Activated naive CD8-positive, alpha-beta T cell treated with anti-CD3 and anti-CD28 coated beads for 36 hours (primary cell): ENCODE results near the gene LAGE3. TPM values are rescaled to one million over a fixed set of nuclear protein-coding genes. Genes with fewer than 3 reads are reported as not detected.
A peak's percentile ranks its signal among the peaks of the same experiment; 100 is the strongest.

Experiments
- DNase-seq: peaks from one replicate; pipeline ENCODE4 v3.0.0; 2021
- H3K27ac Mint-ChIP-seq: one replicate; pipeline ENCODE4 v1.8.0; 2022; ENCODE audit warnings: mild to moderate bottlenecking, moderate library complexity, mixed read lengths
- H3K27me3 Mint-ChIP-seq: one replicate; pipeline ENCODE4 v1.8.0; 2022; ENCODE audit warnings: mild to moderate bottlenecking, mixed read lengths
- H3K36me3 Mint-ChIP-seq: one replicate; pipeline ENCODE4 v1.8.0; 2021; ENCODE audit warnings: mild to moderate bottlenecking, mixed read lengths
- H3K4me1 Mint-ChIP-seq: one replicate; pipeline ENCODE4 v1.8.0; 2021; ENCODE audit warnings: mixed read lengths
- H3K4me3 Mint-ChIP-seq: one replicate; pipeline ENCODE4 v1.8.0; 2022; ENCODE audit warnings: mild to moderate bottlenecking, moderate library complexity, mixed read lengths
- H3K9me3 Mint-ChIP-seq: one replicate; pipeline ENCODE4 v1.8.0; 2022; ENCODE audit warnings: mixed read lengths
- total RNA-seq, 2 experiments: library from RNA; stranded (reverse); gene quantifications; one replicate each; pipeline ENCODE4 v1.2.3, GENCODE V29; 2021

LAGE3 gene
- total RNA-seq, 2 experiments from 2014 or later, result 65.1 to 72.4 TPM

DNA sequence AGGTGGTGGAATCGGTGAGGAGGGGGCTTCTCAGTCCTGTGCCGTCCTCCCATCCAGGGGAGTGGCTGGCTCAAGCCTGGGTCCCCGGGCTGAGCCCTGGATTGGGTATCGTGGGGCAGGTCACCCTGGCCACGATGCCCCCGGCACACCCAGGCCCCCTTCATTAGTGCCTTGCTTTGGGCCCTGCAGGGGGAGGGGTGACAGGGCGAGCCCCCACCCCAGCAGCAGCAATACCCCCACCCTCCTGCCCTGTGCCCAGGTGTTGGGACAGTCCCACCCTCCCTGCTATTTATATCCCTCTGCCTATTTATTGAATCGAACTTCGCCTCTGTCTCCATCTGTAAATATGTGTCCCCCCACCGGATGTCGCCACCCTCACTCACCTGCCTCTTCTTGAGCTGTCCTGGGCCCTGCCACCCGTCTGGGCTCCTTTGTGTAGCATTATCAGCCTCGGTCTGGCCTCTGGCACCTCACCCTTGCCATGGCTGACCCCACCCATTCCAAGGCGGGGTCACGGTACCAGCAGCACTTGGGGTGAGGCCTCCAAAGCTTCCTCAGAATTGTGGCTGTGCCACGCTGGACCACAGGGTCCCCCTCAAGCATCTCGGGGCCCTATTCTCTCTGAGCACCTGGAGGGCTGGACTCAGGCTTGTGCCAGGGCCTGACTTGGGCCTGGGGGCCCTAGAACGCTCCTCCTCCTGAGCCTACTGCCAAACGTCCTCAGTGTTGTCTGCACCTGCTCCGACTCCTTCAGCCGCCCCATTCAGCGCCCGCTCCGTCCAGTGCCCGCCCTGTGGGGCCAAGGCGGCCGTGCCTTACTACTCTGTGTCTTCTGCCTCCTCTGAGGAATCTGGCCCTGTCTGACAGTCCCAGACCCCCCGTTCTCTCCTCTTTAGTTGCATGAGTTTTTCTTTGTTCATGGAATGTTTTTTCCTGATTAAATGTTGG lies 6.1 kb downstream of the LAGE3 start:
- H3K4me3 Mint-ChIP-seq, result no peak overlapping the region
- no peaks in the 10 kb centered on the region for H3K9me3 Mint-ChIP-seq
- DNase-seq, result no peak
- peaks cover 11% of the 10 kb centered on the region for H3K4me1 Mint-ChIP-seq
- H3K27ac Mint-ChIP-seq, result no peak overlapping the region
- no peaks in the 10 kb centered on the region for H3K27me3 Mint-ChIP-seq
- H3K36me3 Mint-ChIP-seq, result peaks cover 4% of the 10 kb centered on the region

DNA sequence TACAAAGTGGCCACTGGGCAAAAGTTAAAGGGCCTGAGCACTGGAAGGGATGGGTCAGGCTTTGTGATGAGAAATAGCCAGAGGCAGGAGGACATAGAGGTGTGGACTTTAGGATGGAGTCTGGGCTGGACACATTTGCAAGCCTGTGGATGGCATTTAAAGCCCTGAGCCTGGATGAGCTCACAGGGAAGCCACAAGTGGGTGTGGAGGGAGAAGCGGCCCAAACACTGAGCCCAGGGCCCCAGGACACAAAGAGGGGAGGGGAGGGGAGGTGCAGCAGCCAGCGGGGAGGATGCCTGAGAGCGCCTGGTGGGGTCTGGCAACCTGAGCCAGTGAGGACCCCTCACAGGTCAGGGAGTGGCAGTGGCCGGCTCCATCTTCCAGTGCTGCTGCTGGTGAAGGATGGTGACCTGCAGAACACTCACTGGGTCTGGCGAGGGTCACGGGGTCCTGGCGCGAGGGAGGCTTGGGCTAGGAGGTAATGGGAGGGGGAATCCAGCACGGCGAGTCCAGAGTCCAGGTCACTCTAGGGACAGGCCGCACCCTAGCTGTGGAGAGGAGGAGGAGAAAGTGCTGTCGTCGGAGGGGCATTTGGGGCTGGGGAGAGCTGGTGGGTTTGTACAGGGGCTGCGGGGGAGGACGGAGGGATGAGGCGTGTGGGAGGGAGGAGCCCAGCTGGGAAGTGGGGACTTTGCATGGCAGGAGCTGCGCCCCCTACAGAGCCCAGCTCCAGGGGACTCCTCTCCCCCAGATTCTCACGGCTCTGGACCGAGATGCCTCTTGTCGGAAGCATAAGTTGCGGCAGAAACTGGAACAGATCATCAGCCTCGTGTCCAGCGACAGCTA lies 7.0 kb downstream of the LAGE3 start:
- peak overlapping the region; percentile 62 for H3K27ac Mint-ChIP-seq
- H3K36me3 Mint-ChIP-seq, result peaks cover 2% of the 10 kb centered on the region
- H3K9me3 Mint-ChIP-seq, result no peaks in the 10 kb centered on the region
- H3K27me3 Mint-ChIP-seq, result no peaks in the 10 kb centered on the region
- H3K4me3 Mint-ChIP-seq, result no peak overlapping the region
- H3K4me1 Mint-ChIP-seq, result peaks cover 3% of the 10 kb centered on the region
- no peak for DNase-seq

DNA sequence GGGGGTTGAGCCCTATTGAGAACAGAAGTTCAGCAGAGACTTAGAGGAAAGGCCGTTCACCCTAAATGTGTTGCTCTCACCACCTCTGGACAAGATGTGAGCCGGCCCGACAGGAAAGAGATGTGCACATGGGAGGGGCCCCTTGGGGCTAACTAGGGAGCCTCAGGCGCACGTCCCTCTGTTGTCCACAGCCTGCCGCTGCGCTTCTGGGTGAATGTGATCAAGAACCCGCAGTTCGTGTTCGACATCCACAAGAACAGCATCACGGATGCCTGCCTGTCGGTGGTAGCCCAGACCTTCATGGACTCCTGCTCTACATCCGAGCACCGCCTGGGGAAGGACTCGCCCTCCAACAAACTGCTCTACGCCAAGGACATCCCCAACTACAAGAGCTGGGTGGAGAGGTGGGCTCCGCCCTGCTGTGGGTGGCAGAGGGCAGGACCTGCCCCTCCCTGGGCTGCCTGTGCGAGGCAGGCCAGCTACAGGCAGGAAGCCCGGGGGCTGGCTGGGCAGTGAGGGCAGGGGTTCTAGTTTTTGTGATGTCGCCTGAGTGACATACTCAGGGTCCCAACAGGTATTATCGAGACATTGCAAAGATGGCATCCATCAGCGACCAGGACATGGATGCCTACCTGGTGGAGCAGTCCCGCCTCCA lies 8.0 kb downstream of the LAGE3 start:
- H3K36me3 Mint-ChIP-seq, result peaks cover 2% of the 10 kb centered on the region
- H3K4me1 Mint-ChIP-seq, result peaks cover 3% of the 10 kb centered on the region
- no peak overlapping the region for H3K4me3 Mint-ChIP-seq

GRCh38 chrX:154470434-154470833 lies 8.6 kb downstream of the LAGE3 start:
- H3K36me3 Mint-ChIP-seq, result peaks cover under 1% of the 10 kb centered on the region
- no peak overlapping the region for H3K27ac Mint-ChIP-seq
- H3K9me3 Mint-ChIP-seq, result no peaks in the 10 kb centered on the region
- H3K4me1 Mint-ChIP-seq, result no peaks in the 10 kb centered on the region
- H3K4me3 Mint-ChIP-seq, result no peak overlapping the region
- H3K27me3 Mint-ChIP-seq, result no peaks in the 10 kb centered on the region
- DNase-seq, result no peak

More for the DNA sequence above, 8.0 kb downstream of the LAGE3 start:
- no peaks in the 10 kb centered on the region for H3K27me3 Mint-ChIP-seq
- no peak overlapping the region for H3K27ac Mint-ChIP-seq
- no peak for DNase-seq
- no peaks in the 10 kb centered on the region for H3K9me3 Mint-ChIP-seq

GRCh38 chrX:154469880-154470279 lies 9.2 kb downstream of the LAGE3 start:
- Mint-ChIP-seq H3K9me3 (no peaks in the 10 kb centered on the region), H3K36me3 (no peaks in the 10 kb centered on the region), H3K27ac (no peak overlapping the region), H3K4me1 (no peaks in the 10 kb centered on the region), H3K27me3 (no peaks in the 10 kb centered on the region), H3K4me3 (no peak overlapping the region)
- DNase-seq, result no peak

DNA sequence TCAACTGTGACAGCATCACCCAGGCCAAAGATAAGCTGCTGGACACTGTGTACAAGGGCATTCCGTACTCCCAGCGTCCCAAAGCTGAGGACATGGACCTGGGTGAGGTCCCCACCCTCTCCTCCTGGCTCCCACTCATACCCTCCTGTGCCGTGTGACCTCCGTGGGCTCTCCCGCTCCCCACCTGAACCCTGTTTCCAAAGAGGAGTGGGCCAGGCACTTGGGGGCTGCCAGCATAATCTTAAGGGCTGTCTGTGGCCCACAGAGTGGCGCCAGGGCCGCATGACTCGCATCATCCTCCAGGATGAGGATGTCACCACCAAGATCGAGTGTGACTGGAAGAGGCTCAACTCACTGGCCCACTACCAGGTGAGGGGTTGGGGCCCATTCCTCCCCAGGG lies 10.0 kb downstream of the LAGE3 start:
- H3K27ac Mint-ChIP-seq, result no peak overlapping the region
- H3K9me3 Mint-ChIP-seq, result no peaks in the 10 kb centered on the region
- H3K36me3 Mint-ChIP-seq, result no peaks in the 10 kb centered on the region
- H3K4me1 Mint-ChIP-seq, result no peaks in the 10 kb centered on the region
- no peak for DNase-seq
- no peaks in the 10 kb centered on the region for H3K27me3 Mint-ChIP-seq
- no peak overlapping the region for H3K4me3 Mint-ChIP-seq

DNA sequence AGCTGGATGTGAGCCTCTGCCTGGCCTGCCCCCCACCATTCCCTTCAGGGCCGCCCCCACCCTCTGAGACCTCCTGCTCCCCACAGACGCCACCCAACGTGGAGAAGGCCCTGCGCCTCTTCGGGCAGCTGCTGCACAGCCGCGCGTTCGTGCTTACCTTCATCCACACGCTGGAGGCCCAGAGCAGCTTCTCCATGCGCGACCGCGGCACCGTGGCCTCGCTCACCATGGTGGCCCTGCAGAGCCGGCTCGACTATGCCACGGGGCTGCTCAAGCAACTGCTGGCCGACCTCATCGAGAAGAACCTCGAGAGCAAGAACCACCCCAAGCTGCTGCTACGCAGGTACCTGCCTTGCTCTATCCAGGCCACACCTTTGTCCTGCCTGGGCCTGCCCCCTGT lies 10.9 kb downstream of the LAGE3 start:
- Mint-ChIP-seq H3K27me3 (no peaks in the 10 kb centered on the region), H3K4me1 (no peaks in the 10 kb centered on the region), H3K36me3 (no peaks in the 10 kb centered on the region)

GRCh38 chrX:154467556-154467955 lies 11.5 kb downstream of the LAGE3 start:
- Mint-ChIP-seq H3K27ac (no peak overlapping the region), H3K9me3 (no peaks in the 10 kb centered on the region), H3K36me3 (no peaks in the 10 kb centered on the region), H3K27me3 (no peaks in the 10 kb centered on the region), H3K4me1 (no peaks in the 10 kb centered on the region), H3K4me3 (no peak overlapping the region)
- DNase-seq, result no peak

More for the DNA sequence above, 10.9 kb downstream of the LAGE3 start:
- Mint-ChIP-seq H3K27ac (no peak overlapping the region), H3K9me3 (no peaks in the 10 kb centered on the region), H3K4me3 (no peak overlapping the region)
- no peak for DNase-seq

DNA sequence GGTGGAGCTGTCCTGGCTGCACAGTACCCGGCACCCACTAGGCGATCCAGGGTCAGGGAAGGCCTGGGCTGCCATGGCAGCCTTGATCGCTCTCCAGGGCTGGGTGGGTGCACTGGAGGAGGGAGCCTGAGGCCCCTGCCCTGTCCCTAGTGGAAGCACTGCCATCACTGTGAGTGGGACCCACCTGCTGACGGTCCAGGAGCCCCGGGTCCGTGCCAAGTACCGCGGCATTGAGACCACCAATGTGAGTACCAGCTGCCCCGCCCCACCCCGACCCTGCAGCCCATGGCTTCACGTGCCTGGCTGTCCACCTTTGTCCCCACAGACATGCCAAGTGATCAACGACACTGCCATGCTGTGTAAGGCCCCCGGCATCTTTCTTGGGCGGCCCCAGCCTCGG lies 12.2 kb downstream of the LAGE3 start:
- Mint-ChIP-seq H3K9me3 (no peaks in the 10 kb centered on the region), H3K27ac (no peak overlapping the region), H3K27me3 (no peaks in the 10 kb centered on the region), H3K4me1 (no peaks in the 10 kb centered on the region), H3K36me3 (no peaks in the 10 kb centered on the region), H3K4me3 (no peak overlapping the region)
- no peak for DNase-seq

GRCh38 chrX:154466036-154466435 lies 13.0 kb downstream of the LAGE3 start:
- Mint-ChIP-seq H3K9me3 (no peaks in the 10 kb centered on the region), H3K4me3 (no peak overlapping the region), H3K27me3 (no peaks in the 10 kb centered on the region), H3K36me3 (no peaks in the 10 kb centered on the region), H3K27ac (no peak overlapping the region), H3K4me1 (no peaks in the 10 kb centered on the region)
- no peak for DNase-seq

- no peak for DNase-seq
- H3K9me3 Mint-ChIP-seq, result no peaks in the 10 kb centered on the region
- no peaks in the 10 kb centered on the region for H3K27me3 Mint-ChIP-seq
- H3K36me3 Mint-ChIP-seq, result no peaks in the 10 kb centered on the region
- H3K4me3 Mint-ChIP-seq, result no peak overlapping the region
- H3K27ac Mint-ChIP-seq, result no peak overlapping the region
- no peaks in the 10 kb centered on the region for H3K4me1 Mint-ChIP-seq
These were observed 13.5 kb downstream of the LAGE3 start for GRCh38 chrX:154465601-154466000.

GRCh38 chrX:154464806-154465365 lies 14.2 kb downstream of the LAGE3 start:
- H3K4me3 Mint-ChIP-seq, result no peak overlapping the region
- H3K27ac Mint-ChIP-seq, result no peak overlapping the region
- H3K36me3 Mint-ChIP-seq, result no peaks in the 10 kb centered on the region
- H3K4me1 Mint-ChIP-seq, result no peaks in the 10 kb centered on the region
- H3K27me3 Mint-ChIP-seq, result no peaks in the 10 kb centered on the region
- no peak for DNase-seq
- no peaks in the 10 kb centered on the region for H3K9me3 Mint-ChIP-seq

GRCh38 chrX:154463611-154464220 lies 15.4 kb downstream of the LAGE3 start:
- Mint-ChIP-seq H3K4me3 (no peak overlapping the region), H3K27me3 (no peaks in the 10 kb centered on the region), H3K27ac (no peak overlapping the region), H3K9me3 (no peaks in the 10 kb centered on the region), H3K36me3 (no peaks in the 10 kb centered on the region), H3K4me1 (no peaks in the 10 kb centered on the region)
- DNase-seq, result no peak

DNA sequence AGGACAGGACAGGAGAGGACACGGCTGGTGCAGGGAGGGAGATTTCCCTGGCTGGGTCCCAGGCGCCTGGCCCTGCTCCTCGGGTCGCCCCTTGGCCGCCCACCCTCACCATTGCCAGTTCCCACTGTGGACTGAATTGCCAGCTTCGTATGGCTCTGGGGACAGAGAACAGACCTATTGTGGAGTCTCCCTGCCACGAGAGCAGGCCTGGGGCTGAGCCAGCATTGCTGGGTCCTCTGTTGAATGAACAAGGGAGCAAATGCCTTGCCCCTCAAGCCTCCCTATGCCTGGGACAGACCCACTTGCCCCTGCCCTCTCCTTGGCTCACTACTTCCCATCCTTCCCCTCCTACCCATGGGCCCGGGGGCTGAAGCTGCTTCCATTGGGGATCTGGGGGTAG lies 16.7 kb downstream of the LAGE3 start:
- Mint-ChIP-seq H3K27ac (no peak overlapping the region), H3K27me3 (no peaks in the 10 kb centered on the region), H3K36me3 (no peaks in the 10 kb centered on the region), H3K4me3 (no peak overlapping the region), H3K9me3 (no peaks in the 10 kb centered on the region), H3K4me1 (peaks cover 1% of the 10 kb centered on the region)
- DNase-seq, result no peak
